IMR-90 (cell line): Measurements from ENCODE around the gene ASGR2. TPM values are rescaled to one million over a fixed set of nuclear protein-coding genes. Genes with fewer than 3 reads are reported as not detected.

Experiments used
- ATAC-seq: fragments of 200-7000 bp; cut with Tn5 transposase; 2 replicates; pipeline ENCODE4 v1.9.1; 2020; ENCODE audit warnings: low read depth, mild to moderate bottlenecking, moderate library complexity
- BruUV-seq: library from RNA; stranded (reverse); fragments of 400-500 nt; replicated peaks from 2 replicates; lab custom pipeline; 2021; lab: Mats Ljungman, UMichigan
- CTCF ChIA-PET: fragments of 300-600 bp; formaldehyde crosslinking; extraction: SDS; loops from one replicate; lab custom pipeline; 2021; ENCODE audit warnings: antibody characterized with exemption; lab: Yijun Ruan, JAX
- POLR2A ChIA-PET: fragments of 300-600 bp; sonication (Branson Sonifier 250); formaldehyde crosslinking; loops from one replicate; lab custom pipeline; 2022; ENCODE audit warnings: antibody characterized with exemption; ENCODE audit not compliant: unreplicated experiment; lab: Charles Lee
- DNase-seq: peaks from one replicate; pipeline ENCODE4 v3.0.0; 2013
- H2AFZ ChIP-seq: replicated peaks from 2 replicates; pipeline ENCODE3; 2013; ENCODE audit warnings: low read length, mild to moderate bottlenecking; ENCODE audit not compliant: poor library complexity
- H2AK5ac ChIP-seq: 2 replicates; pipeline ENCODE4 v1.6.1; 2013; ENCODE audit warnings: low read depth, low read length, inconsistent platforms
- H2AK9ac ChIP-seq: replicated peaks from 2 replicates; pipeline ENCODE3; 2013; ENCODE audit warnings: mild to moderate bottlenecking, low read depth, low read length, moderate library complexity; ENCODE audit not compliant: poor library complexity
- H2BK120ac ChIP-seq: 2 replicates; pipeline ENCODE4 v1.6.1; 2013; ENCODE audit warnings: low read depth, low read length, inconsistent platforms
- H2BK15ac ChIP-seq: 3 replicates; pipeline ENCODE4 v1.6.1; 2013; ENCODE audit warnings: low read depth, low read length, inconsistent platforms
- H2BK20ac ChIP-seq: 2 replicates; pipeline ENCODE4 v1.6.1; 2013; ENCODE audit warnings: low read depth, mild to moderate bottlenecking, inconsistent platforms, low read length, moderate library complexity
- H2BK5ac ChIP-seq: 2 replicates; pipeline ENCODE4 v1.6.1; 2013; ENCODE audit warnings: mild to moderate bottlenecking, low read depth, low read length, inconsistent platforms; ENCODE audit not compliant: poor library complexity, severe bottlenecking
- H3K14ac ChIP-seq: replicated peaks from 2 replicates; pipeline ENCODE4 v1.6.1; 2013; ENCODE audit warnings: low read depth, low read length, inconsistent platforms
- H3K18ac ChIP-seq: 2 replicates; pipeline ENCODE4 v1.6.1; 2013; ENCODE audit warnings: low read depth, low read length, control low read depth
- H3K23ac ChIP-seq: 2 replicates; pipeline ENCODE4 v1.6.1; 2013; ENCODE audit warnings: low read depth, low read length, inconsistent platforms
- H3K27ac ChIP-seq: 2 replicates; pipeline ENCODE4 v1.5.1; 2013; ENCODE audit warnings: mild to moderate bottlenecking, control low read depth, low read length; ENCODE audit not compliant: insufficient read depth
- H3K27me3 ChIP-seq: 2 replicates; pipeline ENCODE4 v1.6.1; 2013; ENCODE audit warnings: low read length; ENCODE audit not compliant: control insufficient read depth, insufficient read depth
- H3K36me3 ChIP-seq: 2 replicates; pipeline ENCODE4 v1.6.1; 2013; ENCODE audit warnings: low read length, mixed read lengths; ENCODE audit not compliant: control insufficient read depth, insufficient read depth
- H3K4ac ChIP-seq: 2 replicates; pipeline ENCODE4 v1.6.1; 2013; ENCODE audit warnings: low read depth, low read length, inconsistent platforms
- H3K4me1 ChIP-seq: 2 replicates; pipeline ENCODE4 v1.6.1; 2013; ENCODE audit warnings: low read length, mixed read lengths; ENCODE audit not compliant: control insufficient read depth, insufficient read depth
- H3K4me2 ChIP-seq: 2 replicates; pipeline ENCODE4 v1.6.1; 2013; ENCODE audit warnings: low read depth, mild to moderate bottlenecking, control low read depth, low read length, moderate library complexity
- H3K4me3 ChIP-seq: 2 replicates; pipeline ENCODE4 v1.5.1; 2013; ENCODE audit warnings: low read depth, mild to moderate bottlenecking, control low read depth, low read length, moderate library complexity; ENCODE audit not compliant: insufficient read depth
- H3K56ac ChIP-seq: 2 replicates; pipeline ENCODE4 v1.6.1; 2013; ENCODE audit warnings: low read length, inconsistent platforms; ENCODE audit not compliant: insufficient read depth; ENCODE audit errors: extremely low read depth
- H3K79me1 ChIP-seq, 2 experiments: 2 replicates each; pipeline ENCODE4 v1.6.1; 2013; ENCODE audit warnings: low read length in 2 of 2, inconsistent platforms in 1 of 2, low read depth in 1 of 2
- H3K9ac ChIP-seq: 2 replicates; pipeline ENCODE4 v1.6.1; 2013; ENCODE audit warnings: low read depth, low read length, control low read depth
- H3K9me1 ChIP-seq: 2 replicates; pipeline ENCODE4 v1.6.1; 2013; ENCODE audit warnings: low read length, inconsistent platforms; ENCODE audit not compliant: insufficient read depth
- H3K9me3 ChIP-seq: 2 replicates; pipeline ENCODE4 v1.6.1; 2013; ENCODE audit warnings: low read length; ENCODE audit not compliant: control insufficient read depth, insufficient read depth
- H4K20me1 ChIP-seq: 2 replicates; pipeline ENCODE4 v1.6.1; 2013; ENCODE audit warnings: low read length, inconsistent platforms; ENCODE audit not compliant: insufficient read depth
- H4K5ac ChIP-seq: 2 replicates; pipeline ENCODE4 v1.6.1; 2013; ENCODE audit warnings: mild to moderate bottlenecking, low read depth, low read length, control low read depth
- H4K8ac ChIP-seq, 2 experiments: 2 replicates each; pipeline ENCODE4 v1.6.1; 2013; ENCODE audit warnings: low read depth in 2 of 2, low read length in 2 of 2, control low read depth in 1 of 2, inconsistent platforms in 1 of 2
- H4K91ac ChIP-seq: 2 replicates; pipeline ENCODE4 v1.6.1; 2013; ENCODE audit warnings: low read depth, low read length, inconsistent platforms; ENCODE audit not compliant: insufficient read depth
- MAZ ChIP-seq: IDR thresholded peaks from 2 replicates; pipeline ENCODE4 v1.6.1; 2012; ENCODE audit warnings: low read depth, mild to moderate bottlenecking, low read length, improper control_type of control experiment, moderate library complexity, borderline replicate concordance
- RCOR1 ChIP-seq: IDR thresholded peaks from 2 replicates; pipeline ENCODE4 v1.6.1; 2012; ENCODE audit warnings: mild to moderate bottlenecking, low read length, improper control_type of control experiment; ENCODE audit not compliant: insufficient replicate concordance
- WGBS, 2 experiments: methylation state at CpG; one replicate each; pipeline versions ENCODE4 v1.1.5 to v1.1.7; 2013; ENCODE audit warnings: missing lambda C conversion rate in 2 of 2; ENCODE audit not compliant: insufficient read length in 1 of 2; ENCODE audit errors: extremely low coverage in 2 of 2; 5-methylcytosine and 5-hydroxymethylcytosine counted together
- dilution Hi-C: fragments of 300-500 bp; cut with HindIII; formaldehyde crosslinking; loops from one replicate; pipeline ENCODE4 v1.14.3; 2018; ENCODE audit warnings: low sequenced_read_pairs; ENCODE audit not compliant: unreplicated experiment
- in situ Hi-C: fragments of 300-500 bp; cut with MboI; formaldehyde crosslinking; loops from 3 replicates; pipeline ENCODE4 v1.14.3; 2019; ENCODE audit warnings: low sequenced_read_pairs, inconsistent platforms, mixed read lengths
- intact Hi-C: fragments of 100-400 bp; cut with micrococcal nuclease; formaldehyde crosslinking; loops from 2 replicates; pipeline ENCODE4 v1.10.0; 2022
- polyA plus RNA-seq, 3 experiments: library from polyadenylated mRNA; depleted of rRNA; stranded (reverse); fragments of >200 nt; gene quantifications; 2 replicates each; pipeline ENCODE4 v1.2.3, GENCODE V29; 2012; ENCODE audit warnings: low replicate concordance in 1 of 3
- total RNA-seq: library from RNA; depleted of rRNA; stranded (reverse); fragments of >200 nt; gene quantifications from 2 replicates; pipeline ENCODE4 v1.2.3, GENCODE V29; 2012

ASGR2 gene
- total and polyA plus RNA-seq, 2 of the 4 experiments (the other 2 are of a cell fraction) = not detected

- BruUV-seq = no TSS peak
- Histone ChIP-seq H3K14ac (no peak overlapping the region), H4K5ac (no peak overlapping the region), H3K4ac (no peak overlapping the region), H2AK5ac (no peak overlapping the region), H4K8ac (no peak overlapping the region), H2AK9ac (no peak overlapping the region), H3K27me3 (peaks cover 37% of the 10 kb centered on the region), H3K4me3 (no peak overlapping the region), H3K4me2 (no peak overlapping the region), H2BK20ac (no peak overlapping the region), H3K27ac (no peak overlapping the region), H4K91ac (no peak overlapping the region), H3K4me1 (no peaks in the 10 kb centered on the region), H3K18ac (no peak overlapping the region), H3K79me1 (no peaks in the 10 kb centered on the region), H2AFZ (no peak overlapping the region), H2BK5ac (no peak overlapping the region), H2BK120ac (no peak overlapping the region), H2BK15ac (no peak overlapping the region), H3K9me3 (no peaks in the 10 kb centered on the region), H3K36me3 (no peaks in the 10 kb centered on the region), H3K9ac (no peak overlapping the region), H3K9me1 (no peaks in the 10 kb centered on the region), H3K56ac (no peak overlapping the region), H4K20me1 (no peaks in the 10 kb centered on the region), H3K23ac (no peak overlapping the region)
- POLR2A ChIA-PET = no interaction called here
- ATAC-seq = no peak
- WGBS, 2 experiments = no CpG with 5 or more reads among the region's 13 CpGs
- no peak for DNase-seq
- in situ Hi-C loops (no loop called here), dilution Hi-C loops (no loop called here), intact Hi-C loops (no loop called here)
- no peak for TF ChIP-seq RCOR1
- no peak for TF ChIP-seq MAZ
- CTCF ChIA-PET = no interaction called here
Observed at GRCh38 chr17:7098802-7099459, 15.7 kb downstream of the ASGR2 start.
